Activated CD4-positive, alpha-beta T cell treated with anti-CD3 and anti-CD28 coated beads for 4 hours (primary cell): ENCODE measurements around the gene OR11H6.
"Not testable (repeated sequence)": the region's sequence is repeated elsewhere in the genome, so short reads cannot be mapped to it uniquely, and the experiment has no call there.

Source experiments
- DNase-seq, 2 donors: peaks; one replicate each; pipeline ENCODE4 v3.0.0-alpha.2; 2020

Gene OR11H6, protein sequence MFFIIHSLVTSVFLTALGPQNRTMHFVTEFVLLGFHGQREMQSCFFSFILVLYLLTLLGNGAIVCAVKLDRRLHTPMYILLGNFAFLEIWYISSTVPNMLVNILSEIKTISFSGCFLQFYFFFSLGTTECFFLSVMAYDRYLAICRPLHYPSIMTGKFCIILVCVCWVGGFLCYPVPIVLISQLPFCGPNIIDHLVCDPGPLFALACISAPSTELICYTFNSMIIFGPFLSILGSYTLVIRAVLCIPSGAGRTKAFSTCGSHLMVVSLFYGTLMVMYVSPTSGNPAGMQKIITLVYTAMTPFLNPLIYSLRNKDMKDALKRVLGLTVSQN

DNA sequence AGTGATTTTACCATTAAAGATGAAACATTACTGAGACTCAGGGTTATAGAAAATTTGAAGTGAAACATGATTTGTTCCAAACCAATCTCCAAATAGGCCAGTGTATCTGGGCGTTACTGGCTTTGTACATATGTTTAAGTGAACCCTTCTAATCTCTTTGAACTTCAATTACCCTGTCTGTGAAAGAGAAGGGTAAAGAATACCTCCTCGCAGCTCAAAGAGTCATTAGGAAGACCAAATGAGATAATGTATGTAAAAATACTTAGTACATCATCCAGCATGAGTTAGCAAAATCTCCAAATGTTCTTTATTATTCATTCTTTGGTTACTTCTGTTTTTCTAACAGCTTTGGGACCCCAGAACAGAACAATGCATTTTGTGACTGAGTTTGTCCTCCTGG is at the start of gene OR11H6:
OR11H6 (plus strand) TSS at position 301 of the 400 bp plus-strand sequence; CDS start at position 301, 0 bp downstream.
- no peak for DNase-seq

DNA sequence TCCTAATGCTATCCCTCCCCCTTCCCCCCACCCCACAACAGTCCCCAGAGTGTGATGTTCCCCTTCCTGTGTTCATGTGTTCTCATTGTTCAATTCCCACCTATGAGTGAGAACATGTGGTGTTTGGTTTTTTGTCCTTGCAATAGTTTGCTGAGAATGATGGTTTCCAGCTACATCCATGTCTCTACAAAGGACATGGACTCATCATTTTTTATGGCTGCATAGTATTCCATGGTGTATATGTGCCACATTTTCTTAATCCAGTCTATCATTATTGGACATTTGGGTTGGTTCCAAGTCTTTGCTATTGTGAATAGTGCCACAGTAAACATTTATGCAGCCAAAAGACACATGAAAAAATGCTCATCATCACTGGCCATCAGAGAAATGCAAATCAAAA is 49.3 kb upstream of the OR11H6 start:
- DNase-seq = not testable (repeated sequence)

DNA sequence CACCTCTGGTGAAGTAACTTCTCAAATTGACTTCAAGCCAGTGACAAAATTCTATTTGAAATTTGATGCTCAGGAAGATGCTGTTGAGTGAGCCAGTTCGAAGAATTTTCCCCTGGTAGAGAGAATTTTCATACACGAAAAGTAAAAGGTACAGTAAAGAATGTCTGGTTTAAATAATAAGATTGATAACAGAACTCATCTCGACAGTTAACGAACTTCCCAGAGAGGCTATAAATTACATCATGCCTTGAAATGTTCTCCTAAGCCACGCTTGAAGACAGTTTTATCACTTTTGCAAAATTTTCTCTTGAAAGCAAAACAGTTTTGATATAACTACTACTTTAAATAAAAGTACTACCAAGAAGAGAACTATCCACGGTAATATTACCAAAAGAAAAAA is 47.2 kb upstream of the OR11H6 start:
- no peak for DNase-seq

DNA sequence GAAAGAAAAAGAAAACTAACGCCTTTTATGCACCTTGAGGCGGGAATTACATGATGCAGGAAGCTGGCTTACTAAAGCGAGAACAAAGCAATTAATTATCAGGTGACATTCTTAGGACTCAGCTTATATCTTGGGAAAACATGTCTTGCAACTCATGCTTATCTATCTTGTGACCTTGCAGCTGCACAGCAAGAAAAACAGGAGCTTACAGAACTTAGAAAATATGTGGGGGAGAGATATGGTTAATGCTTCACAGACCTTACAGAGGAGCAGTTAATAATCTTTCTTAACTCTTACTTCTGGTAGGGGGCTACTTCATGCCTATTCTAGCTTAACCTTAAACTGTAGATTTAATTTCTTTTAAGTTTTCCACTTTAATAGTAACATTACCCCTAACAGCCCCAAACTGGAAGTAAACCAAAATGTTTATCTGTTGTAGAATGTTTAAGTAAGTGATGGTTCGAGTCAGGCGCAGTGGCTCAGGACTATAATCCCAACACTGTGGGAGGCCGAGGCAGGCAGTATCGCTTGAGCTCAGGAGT is 46.0 kb upstream of the OR11H6 start:
- DNase-seq = no peak

DNA sequence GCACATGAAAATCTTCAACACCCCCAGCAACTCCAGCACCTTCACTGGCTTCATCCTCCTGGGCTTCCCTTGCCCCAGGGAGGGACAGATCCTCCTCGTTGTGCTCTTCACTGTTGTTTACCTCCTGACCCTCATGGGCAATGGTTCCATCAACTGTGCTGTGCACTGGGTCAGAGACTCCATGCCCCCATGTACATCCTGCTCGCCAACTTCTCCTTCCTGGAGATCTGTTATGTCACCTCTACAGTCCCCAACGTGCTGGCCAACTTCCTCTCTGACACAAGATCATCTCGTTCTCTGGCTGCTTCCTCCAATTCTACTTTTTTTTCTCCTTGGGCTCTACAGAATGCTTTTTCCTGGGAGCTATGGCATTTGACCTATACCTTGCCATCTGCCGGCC is 44.3 kb upstream of the OR11H6 start:
- DNase-seq = no peak

DNA sequence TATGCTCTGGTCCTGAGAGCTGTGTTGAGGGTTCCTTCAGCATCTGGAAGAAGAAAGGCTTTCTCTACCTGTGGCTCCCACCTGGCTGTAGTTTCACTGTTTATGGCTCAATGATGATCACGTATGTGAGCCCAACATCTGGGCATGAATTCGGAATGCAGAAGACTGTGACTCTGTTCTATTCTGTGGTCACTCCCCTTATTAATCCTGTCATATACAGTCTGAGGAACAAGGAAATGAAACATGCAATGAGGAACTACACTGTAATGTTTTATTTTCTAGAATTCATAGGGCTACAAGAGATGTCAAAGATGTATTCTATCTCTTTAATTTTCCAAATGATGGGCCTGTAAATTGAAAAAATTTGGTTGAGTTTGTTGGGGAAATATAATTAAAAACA is 43.6 kb upstream of the OR11H6 start:
- no peak for DNase-seq

DNA sequence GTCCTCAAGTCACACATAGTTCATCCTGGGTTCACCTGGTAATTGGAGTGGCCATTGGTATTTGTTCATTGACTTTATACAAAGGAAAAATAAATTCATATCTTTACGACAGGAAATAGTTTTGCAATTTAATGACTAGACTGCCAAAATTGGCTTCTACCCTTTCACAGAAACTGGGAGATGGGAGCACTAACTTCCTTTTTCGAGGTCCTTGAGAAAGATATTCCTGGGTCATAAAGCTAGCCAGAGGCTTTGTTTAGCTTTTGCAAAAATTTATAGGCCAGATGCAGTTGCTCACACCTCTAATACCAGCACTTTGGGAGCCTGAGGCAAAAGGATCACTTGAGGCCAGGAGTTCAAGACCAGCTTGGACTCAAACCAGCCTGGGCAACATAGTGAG is 43.0 kb upstream of the OR11H6 start:
- no peak for DNase-seq

DNA sequence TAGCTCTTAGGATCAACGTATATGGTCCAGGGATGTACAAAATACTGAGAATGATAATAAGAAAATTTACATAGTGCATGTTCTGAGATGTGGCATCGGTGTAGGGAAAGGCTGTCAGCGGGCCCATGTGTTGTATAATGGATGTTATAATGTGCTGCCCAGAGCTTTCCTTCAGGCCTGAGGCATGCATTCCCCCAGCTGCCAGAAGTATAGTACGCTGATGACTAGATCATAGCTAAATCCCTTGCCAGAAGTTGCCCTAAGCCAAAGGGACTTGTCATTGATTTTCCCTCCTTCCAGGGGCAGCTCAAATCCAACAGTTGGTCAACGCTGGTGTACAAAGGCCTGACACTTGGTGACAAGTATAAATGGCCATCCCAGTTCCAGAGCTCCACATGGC is 39.3 kb upstream of the OR11H6 start:
- no peak for DNase-seq

DNA sequence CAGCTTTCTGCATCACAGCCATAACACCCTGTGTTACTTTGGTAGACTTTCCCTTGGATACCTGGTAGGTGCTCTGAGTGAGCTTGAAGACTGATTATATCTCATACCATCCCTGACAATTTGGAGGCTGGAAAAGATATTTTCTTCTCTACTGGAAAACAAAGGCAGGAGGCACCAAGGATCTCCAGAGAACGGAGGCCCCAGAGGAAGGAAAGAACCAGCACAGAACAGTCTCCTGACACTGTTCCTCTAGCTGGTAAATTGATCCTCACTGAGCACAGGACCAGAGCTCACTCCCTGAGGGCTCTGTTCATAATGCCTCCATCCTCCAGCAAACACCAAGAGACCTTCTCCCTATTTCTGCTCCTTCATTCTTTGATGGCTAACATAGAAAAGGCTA is 32.9 kb upstream of the OR11H6 start, which contains the start of gene OR11G2:
OR11G2 (plus strand) TSS at position 301 of the 400 bp plus-strand sequence. CDS start 6,542 bp downstream, outside the sequence.
- DNase-seq = no peak

DNA sequence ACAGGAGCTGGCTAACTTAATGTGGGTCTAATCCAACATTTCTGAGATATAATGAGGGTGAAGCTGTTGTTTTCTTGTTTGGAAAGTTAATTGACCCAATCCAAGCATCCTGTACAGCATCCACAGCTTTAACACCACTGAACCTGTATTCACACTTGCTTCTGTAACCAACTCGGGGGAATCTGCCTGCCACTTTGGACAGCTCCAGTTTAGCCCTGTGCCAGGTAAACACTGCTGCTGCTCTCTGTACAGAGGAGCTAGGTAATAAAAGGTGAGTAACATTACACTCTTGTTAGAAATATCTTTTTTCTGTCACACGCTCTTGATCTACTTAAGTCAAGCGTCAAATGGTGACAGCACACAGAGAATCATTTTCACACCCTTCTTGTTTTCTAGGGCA is 32.1 kb upstream of the OR11H6 start:
- no peak for DNase-seq

DNA sequence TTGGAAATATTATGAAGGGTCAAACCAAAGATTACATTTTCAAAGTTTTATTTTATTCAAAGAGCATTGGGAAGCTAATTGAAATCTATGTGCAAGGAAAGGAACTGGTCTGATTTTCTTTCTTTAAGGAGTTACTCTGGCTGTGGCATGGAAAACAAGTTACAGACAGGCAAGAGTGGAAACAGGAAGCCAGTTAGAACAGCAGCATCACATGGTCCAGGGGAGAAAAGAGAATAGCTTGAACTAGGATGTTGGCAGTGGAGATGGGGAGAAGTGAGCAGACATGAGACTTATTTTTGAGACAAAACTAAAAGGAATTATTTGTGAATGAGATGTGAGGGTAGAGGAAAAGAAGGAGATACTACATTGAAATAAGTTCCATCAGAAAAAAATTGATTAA is 29.4 kb upstream of the OR11H6 start:
- DNase-seq = no peak

DNA sequence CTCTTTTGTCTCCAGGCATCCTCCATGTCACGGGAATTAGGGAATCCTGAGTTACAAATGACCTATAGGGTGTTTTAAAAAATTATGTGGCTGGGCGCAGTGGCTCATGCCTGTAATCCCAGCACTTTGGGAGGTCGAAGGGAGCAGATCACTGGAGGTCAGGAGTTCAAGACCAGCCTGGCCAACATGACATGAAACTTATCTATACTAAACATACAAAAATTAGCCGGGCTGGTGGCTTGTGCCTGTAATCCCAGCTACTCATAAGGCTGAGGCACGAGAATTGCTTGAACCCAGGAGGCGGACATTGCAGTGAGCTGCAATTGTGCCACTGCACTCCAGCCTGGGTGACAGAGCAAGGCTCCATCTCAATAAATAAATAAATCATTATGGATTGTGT is 28.3 kb upstream of the OR11H6 start:
- not testable (repeated sequence) for DNase-seq

DNA sequence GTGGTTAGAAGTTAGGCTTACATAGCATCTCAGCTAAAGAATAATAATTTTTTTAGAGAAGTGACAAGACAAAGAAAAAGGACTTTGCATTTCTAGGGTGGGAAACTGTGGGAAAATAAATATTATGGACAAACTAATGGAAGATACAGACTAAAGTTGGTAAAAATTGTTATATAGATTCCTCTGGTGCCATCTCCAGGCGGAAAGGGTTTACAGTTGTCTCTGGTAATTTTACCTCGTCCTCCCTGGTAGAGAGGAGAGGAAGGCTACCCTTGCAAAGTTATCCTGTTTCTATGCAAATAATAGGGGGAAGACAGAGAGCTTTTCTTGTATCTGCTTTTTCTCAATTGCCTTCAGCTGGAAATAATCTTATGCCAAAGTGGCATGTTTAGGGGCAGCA is 27.6 kb upstream of the OR11H6 start:
- DNase-seq = no peak

DNA sequence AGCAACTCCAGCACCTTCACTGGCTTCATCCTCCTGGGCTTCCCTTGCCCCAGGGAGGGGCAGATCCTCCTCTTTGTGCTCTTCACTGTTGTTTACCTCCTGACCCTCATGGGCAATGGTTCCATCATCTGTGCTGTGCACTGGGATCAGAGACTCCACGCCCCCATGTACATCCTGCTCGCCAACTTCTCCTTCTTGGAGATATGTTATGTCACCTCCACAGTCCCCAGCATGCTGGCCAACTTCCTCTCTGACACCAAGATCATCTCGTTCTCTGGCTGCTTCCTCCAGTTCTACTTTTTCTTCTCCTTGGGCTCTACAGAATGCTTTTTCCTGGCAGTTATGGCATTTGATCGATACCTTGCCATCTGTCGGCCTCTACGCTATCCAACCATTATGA is 26.1 kb upstream of the OR11H6 start:
- DNase-seq = no peak

DNA sequence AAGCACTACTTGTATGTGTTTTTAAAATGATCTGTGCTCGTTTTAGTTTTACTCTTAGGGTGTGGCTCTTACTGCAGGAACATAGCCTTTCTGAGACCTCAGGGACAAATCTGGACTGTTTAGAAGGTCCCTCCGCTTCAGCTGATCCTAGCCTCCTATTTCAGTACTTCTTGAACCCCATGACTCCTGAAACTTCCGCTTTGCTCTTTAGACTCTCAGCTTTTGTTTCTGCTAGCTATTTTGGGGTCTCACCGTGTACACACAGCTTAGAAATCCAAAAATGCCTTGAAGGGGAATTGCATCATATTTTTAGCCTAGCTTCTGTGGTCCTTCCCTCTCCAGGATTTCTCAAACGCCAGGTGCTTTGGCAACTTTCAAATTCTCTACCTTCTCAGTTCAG is 24.5 kb upstream of the OR11H6 start:
- no peak for DNase-seq

DNA sequence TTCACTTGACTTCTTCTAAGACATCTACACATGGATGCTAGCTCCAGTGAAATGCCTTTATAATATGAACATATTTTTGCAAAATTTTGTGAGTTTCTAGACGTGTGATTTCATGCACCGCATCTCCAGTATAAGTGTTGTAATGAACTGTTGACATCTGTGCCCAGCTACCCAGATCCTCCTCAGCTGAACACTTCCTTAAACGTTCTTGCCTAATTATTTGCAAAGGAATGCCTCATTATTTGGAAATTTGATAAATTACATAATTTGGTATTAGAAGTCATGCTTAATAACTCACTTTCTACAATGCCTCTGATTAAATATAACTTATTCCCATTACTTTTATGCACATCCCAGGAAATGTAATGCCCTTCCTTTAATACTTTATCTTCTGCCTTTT is 18.8 kb upstream of the OR11H6 start:
- DNase-seq = no peak

DNA sequence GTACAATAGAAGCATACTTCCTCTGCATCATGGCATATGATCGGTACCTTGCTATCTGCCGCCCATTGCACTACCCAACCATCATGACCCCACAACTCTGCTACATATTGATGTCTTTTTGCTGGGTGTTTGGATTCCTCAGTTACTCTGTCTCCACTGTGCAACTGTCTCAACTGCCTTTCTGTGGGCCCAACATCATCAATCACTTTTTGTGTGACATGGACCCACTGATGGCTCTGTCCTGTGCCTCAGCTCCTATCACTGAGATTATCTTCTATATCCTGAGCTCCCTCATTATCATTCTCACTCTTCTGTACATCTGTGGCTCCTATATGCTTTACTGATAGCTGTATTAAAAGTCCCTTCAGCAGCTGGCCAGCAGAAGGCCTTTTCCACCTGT is 13.9 kb upstream of the OR11H6 start:
- DNase-seq = no peak

DNA sequence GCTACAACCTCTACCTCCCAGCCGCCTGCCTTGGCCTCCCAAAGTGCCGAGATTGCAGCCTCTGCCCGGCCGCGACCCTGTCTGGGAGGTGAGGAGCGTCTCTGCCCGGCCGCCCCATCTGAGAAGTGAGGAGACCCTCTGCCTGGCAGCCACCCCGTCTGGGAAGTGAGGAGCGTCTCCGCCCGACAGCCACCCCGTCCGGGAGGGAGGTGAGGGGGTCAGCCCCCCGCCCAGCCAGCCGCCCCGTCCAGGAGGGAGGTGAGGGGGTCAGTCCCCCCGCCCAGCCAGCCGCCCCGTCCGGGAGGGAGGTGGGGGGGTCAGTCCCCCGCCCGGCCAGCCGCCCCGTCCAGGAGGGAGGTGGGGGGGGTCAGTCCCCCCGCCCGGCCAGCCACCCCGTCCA is 11.1 kb upstream of the OR11H6 start:
- DNase-seq = not testable (repeated sequence)

DNA sequence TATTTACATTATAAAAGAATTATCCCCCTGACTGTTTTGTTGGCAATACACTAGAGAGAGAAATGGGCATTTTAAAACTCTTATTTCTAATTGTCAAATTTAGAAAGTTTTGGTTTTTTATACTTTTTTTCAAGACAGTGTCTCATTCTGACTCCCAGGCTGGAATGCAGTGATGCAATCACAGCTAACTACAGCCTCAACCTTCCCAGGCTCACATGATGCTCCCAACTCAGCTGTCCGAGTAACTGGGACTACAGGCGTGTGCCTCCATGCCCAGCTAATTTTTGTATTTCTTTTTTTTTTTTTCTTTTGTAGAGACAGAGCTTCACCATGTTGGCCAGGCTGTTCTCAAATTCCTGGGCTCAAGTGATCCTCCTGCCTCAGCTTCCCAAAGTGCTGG is 8.3 kb upstream of the OR11H6 start:
- DNase-seq = no peak

DNA sequence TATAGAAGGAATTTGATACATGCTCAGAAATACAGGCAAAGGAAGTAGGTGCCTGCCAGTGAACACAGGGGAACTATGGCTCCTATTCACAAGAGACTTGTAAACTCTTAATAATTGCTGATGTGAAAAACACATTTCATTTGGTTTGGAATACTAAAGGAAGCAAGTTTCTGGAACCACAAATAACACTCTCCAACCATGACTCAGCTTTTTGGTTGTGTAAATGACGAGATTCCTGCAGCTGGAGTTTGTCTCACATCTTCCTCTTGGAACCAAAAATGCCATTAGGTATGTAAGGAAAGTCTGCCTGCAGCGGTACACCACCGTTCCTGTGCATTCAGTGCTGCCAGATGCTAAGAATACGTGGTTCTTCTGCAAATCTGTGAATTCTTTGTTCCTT is 4.5 kb upstream of the OR11H6 start:
- no peak for DNase-seq

DNA sequence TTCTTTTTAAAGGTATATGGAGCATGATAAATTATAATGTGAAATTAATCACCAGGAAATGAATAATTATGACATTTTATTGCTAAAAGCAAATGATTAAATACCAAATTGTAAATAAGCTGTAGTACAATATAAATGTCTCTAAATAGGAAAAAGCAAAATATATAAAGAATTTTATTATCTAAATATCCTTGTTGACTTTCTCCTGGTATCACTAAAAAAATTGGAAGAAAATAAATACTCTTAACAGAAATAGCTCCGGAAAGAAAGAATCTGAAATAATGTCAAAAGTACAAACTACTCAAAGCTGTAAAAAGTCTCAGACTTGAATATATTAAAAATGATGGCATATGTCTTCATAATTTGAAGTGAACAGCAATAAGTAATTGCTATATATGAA is 5.2 kb downstream of the OR11H6 start, which contains the start of gene OR11H7:
OR11H7 (plus strand) TSS at position 301 of the 400 bp plus-strand sequence.
- DNase-seq = no peak

DNA sequence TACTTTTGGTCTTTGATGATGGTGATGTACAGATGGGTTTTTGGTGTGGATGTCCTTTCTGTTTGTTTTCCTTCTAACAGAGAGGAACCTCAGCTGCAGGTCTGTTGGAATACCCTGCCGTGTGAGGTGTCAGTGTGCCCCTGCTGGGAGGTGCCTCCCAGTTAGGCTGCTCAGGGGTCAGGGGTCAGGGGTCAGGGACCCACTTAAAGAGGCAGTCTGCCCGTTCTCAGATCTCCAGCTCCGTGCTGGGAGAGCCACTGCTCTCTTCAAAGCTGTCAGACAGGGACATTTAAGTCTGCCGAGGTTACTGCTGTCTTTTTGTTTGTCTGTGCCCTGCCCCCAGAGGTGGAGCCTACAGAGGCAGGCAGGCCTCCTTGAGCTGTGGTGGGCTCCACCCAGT is 11.9 kb downstream of the OR11H6 start:
- DNase-seq = not testable (repeated sequence)

DNA sequence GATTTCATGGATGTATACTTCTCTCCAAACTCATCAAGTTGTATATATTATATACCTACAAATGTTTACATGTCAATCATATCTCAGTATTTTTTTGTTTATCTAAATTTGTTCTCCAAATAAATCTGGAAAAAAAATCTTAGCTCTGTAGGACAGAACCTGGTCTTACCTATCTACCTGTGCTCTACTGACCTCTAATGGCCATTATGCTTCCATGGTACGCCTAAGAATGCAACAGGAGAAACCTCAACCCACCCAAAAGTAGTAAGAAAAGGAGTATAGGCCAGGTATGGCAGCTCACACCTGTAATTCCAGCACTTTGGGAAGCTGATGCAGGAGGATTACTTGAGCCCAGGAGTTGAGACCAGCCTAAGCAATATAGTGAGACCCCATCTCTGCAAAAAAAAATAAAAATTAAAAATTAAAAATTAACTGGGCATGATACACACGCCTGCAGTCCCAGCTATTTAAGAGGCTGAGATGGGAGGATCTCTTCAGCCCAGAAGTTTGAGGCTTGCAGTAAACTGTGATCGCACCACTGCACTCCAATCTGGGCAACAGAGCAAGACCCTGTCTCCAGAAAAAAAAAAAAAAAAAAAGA is 24.2 kb downstream of the OR11H6 start:
- DNase-seq = no peak

DNA sequence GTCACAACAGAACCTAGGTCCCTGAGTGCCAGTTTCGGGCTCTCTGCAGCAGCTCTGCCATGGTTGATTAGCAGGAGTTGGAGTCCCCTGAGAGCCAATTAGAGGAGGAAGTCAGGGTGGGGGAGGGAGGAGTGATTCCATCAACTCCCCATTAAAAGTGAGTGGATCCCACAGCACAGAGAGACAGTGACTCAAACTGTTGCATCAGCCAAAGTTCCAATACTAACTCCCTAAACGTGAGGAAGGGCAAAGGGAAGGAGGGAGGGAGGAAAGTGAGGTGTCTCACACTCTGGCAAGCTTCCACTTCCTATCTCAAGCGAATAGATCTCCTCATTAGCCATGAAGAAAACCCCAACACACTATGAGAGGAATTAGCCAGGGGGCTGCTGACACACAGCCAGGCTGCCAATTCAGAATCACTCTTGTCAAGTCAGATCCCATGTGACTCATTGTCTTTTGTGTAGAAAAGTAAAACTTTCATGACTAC is 39.2 kb downstream of the OR11H6 start:
- DNase-seq = no peak
